B cell (primary cell): ENCODE measurements around the gene WDR76.

Source experiments
- CTCF ChIP-seq: fragments of 200-600 bp; IDR thresholded peaks from one replicate; pipeline ENCODE4 v1.8.0; 2022; ENCODE audit warnings: antibody characterized with exemption, mild to moderate bottlenecking
- EZH2 ChIP-seq: IDR thresholded peaks from 2 replicates; pipeline ENCODE4 v1.6.1; 2012; ENCODE audit warnings: borderline replicate concordance, low read depth, mild to moderate bottlenecking, moderate library complexity, low read length; ENCODE audit not compliant: insufficient read depth, poor library complexity, severe bottlenecking

- TF ChIP-seq CTCF = no peak
- TF ChIP-seq EZH2 = no peak
These were observed 18.3 kb upstream of the WDR76 start for GRCh38 chr15:43808435-43808950.
